WERI-Rb-1 (cell line): Measurements from ENCODE around the gene ANO2.

Source experiments
- DNase-seq: peaks from one replicate; pipeline ENCODE4 v3.0.0-alpha.2; 2020
- H3K27ac ChIP-seq: fragments of 250-450 bp; sonication (Bioruptor Pico); 2 replicates; pipeline ENCODE4 v1.5.1; 2020; ENCODE audit warnings: mild to moderate bottlenecking, moderate library complexity
- H3K27me3 ChIP-seq: fragments of 250-450 bp; sonication (Bioruptor Pico); 2 replicates; pipeline ENCODE4 v1.5.1; 2021; ENCODE audit warnings: mild to moderate bottlenecking, low read depth, moderate library complexity; ENCODE audit not compliant: insufficient read depth, severe bottlenecking
- H3K36me3 ChIP-seq: fragments of 250-450 bp; sonication (Bioruptor Pico); 2 replicates; pipeline ENCODE4 v1.5.1; 2020; ENCODE audit warnings: mild to moderate bottlenecking, moderate library complexity
- H3K4me3 ChIP-seq: 2 replicates; pipeline ENCODE4 v1.5.1; 2011; ENCODE audit warnings: low read depth, mild to moderate bottlenecking, control low read depth, low read length
- H3K9me3 ChIP-seq: fragments of 250-450 bp; sonication (Bioruptor Pico); 2 replicates; pipeline ENCODE4 v1.5.1; 2021; ENCODE audit warnings: mild to moderate bottlenecking, moderate library complexity; ENCODE audit not compliant: severe bottlenecking
- CTCF ChIP-seq: IDR thresholded peaks from 2 replicates; pipeline ENCODE4 v1.5.1; 2011; ENCODE audit warnings: low read depth, mild to moderate bottlenecking, control low read depth, inconsistent platforms, low read length

ANO2 gene

DNA sequence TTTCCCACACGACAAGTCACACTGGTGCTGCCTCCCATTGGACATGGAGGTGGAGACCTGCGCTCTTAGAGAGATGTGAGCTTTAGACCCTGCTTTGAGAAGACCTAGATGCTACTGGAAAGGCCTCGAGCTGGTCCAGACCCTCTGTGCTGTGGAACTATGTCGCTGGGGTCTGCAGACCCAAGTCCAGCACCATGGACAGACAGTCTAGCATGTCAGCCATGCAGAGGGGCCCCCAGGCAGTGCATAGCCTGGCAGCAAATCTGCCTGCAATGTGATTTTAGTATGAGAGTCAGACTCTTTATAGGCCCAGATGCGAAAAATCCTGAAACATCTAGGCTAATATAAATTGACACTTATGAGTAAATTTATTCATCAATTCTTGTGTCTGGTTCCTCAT lies 371.7 kb downstream of the ANO2 start:
- Histone ChIP-seq H3K36me3 (peaks cover 18% of the 10 kb centered on the region), H3K27me3 (no peaks in the 10 kb centered on the region), H3K4me3 (no peak overlapping the region), H3K27ac (no peak overlapping the region), H3K9me3 (no peaks in the 10 kb centered on the region)
- DNase-seq: no peak
- no peak for TF ChIP-seq CTCF

DNA sequence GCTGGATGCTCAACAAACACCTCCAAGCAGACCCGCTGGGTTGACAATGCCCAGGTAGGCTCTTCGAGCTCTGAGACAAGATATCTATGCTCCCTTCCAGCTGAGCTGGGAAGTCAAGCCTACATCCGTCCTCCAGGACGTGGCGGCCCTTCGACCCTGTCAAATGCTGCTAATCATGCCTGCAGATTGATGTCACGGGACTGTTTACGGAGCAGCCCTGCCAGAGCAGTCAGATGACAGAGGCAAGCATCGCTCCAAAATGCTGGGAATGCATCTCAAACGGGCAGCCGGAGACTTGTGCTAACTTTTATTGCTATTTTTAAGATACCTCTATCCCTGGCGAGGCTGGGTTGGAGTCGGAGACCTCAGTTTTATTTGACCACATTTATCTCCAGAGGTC lies 373.9 kb downstream of the ANO2 start:
- no peak for TF ChIP-seq CTCF
- no peak overlapping the region for H3K4me3 ChIP-seq
- H3K9me3 ChIP-seq: no peaks in the 10 kb centered on the region
- H3K27me3 ChIP-seq: no peaks in the 10 kb centered on the region
- peaks cover 13% of the 10 kb centered on the region for H3K36me3 ChIP-seq
- no peak overlapping the region for H3K27ac ChIP-seq
- no peak for DNase-seq

GRCh38 chr12:5570416-5570815 lies 374.6 kb downstream of the ANO2 start:
- no peaks in the 10 kb centered on the region for H3K27me3 ChIP-seq
- no peak for TF ChIP-seq CTCF
- no peak for DNase-seq
- H3K36me3 ChIP-seq: peaks cover 11% of the 10 kb centered on the region
- H3K4me3 ChIP-seq: no peak overlapping the region
- H3K9me3 ChIP-seq: no peaks in the 10 kb centered on the region
- H3K27ac ChIP-seq: no peak overlapping the region

GRCh38 chr12:5568325-5568981 lies 376.6 kb downstream of the ANO2 start:
- TF ChIP-seq CTCF: no peak
- DNase-seq: no peak
- Histone ChIP-seq H3K9me3 (no peaks in the 10 kb centered on the region), H3K27ac (no peak overlapping the region), H3K36me3 (peaks cover 7% of the 10 kb centered on the region; the same call in 1 of the 2 replicates), H3K4me3 (no peak overlapping the region), H3K27me3 (no peaks in the 10 kb centered on the region)

DNA sequence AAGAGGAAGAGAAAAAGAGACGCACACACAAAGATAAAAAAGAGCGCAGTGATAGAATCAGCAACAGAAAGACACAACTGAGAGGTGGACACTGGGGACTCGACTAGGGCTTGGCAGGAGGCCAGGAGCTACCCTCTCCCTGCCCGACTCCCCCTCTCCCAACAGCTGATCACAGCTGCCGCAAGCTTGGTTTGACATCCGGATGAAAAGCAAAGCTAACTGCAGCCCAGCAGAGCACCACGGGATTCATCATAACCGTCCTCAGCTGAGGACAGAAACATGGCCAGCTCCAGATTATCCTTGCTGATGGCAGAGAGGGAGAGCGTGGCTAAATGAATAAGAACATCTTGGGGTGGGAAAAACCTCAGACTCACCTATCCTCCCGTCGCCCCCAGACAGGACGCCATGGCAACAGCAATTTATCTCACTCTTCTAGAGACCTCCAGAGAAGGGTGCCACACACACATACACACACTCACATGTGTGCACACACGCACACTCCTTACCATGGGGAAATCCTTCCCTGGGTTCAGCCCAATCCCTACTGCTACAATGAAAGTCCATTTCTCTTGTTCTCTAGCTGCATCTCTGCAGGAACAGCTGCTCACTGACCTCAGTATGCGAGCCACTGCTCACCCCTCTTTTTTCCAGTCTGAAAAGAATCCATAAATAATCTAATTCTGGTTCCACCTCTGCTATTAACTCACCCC lies 377.9 kb downstream of the ANO2 start:
- Histone ChIP-seq H3K27ac (no peak overlapping the region), H3K36me3 (peaks cover 8% of the 10 kb centered on the region; the same call in 1 of the 2 replicates), H3K9me3 (no peaks in the 10 kb centered on the region), H3K27me3 (no peaks in the 10 kb centered on the region), H3K4me3 (no peak overlapping the region)
- no peak for DNase-seq
- TF ChIP-seq CTCF: no peak
